ENCODE data around the gene SDR39U1.

The SDR39U1 gene

GRCh38 chr14:24441485-24441884 is 1.1 kb downstream of the SDR39U1 start:
- no peak overlapping the region for H2AFZ ChIP-seq (ENCODE audit: low read depth, low read length)
- no peaks in the 10 kb centered on the region for H3K9me3 ChIP-seq (ENCODE audit: insufficient read depth, low read length)
- H3K4me1 ChIP-seq (ENCODE audit: low read length) = peaks cover 12% of the 10 kb centered on the region
- no peaks in the 10 kb centered on the region for H4K20me1 ChIP-seq (ENCODE audit: insufficient read depth, low read length)
- peak overlapping the region; percentile 85; the same call in 1 of the 2 replicates for H3K27ac ChIP-seq (ENCODE audit: low read length)
- peak overlapping the region; percentile 98 for H3K4me2 ChIP-seq (ENCODE audit: low read length)
- peaks cover 27% of the 10 kb centered on the region for H3K79me2 ChIP-seq (ENCODE audit: low read length)
- H3K36me3 ChIP-seq (replicated peaks; ENCODE audit: low read depth, low read length) = peaks cover 41% of the 10 kb centered on the region
- H3K27me3 ChIP-seq (ENCODE audit: low read depth, low read length) = no peaks in the 10 kb centered on the region
- no peak for TF ChIP-seq EZH2phosphoT487 (IDR thresholded peaks at IDR 0.05; ENCODE audit: low read depth)
- TF ChIP-seq, protein P1, sequence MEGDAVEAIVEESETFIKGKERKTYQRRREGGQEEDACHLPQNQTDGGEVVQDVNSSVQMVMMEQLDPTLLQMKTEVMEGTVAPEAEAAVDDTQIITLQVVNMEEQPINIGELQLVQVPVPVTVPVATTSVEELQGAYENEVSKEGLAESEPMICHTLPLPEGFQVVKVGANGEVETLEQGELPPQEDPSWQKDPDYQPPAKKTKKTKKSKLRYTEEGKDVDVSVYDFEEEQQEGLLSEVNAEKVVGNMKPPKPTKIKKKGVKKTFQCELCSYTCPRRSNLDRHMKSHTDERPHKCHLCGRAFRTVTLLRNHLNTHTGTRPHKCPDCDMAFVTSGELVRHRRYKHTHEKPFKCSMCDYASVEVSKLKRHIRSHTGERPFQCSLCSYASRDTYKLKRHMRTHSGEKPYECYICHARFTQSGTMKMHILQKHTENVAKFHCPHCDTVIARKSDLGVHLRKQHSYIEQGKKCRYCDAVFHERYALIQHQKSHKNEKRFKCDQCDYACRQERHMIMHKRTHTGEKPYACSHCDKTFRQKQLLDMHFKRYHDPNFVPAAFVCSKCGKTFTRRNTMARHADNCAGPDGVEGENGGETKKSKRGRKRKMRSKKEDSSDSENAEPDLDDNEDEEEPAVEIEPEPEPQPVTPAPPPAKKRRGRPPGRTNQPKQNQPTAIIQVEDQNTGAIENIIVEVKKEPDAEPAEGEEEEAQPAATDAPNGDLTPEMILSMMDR (IDR thresholded peaks at IDR 0.05; ENCODE audit: low read depth, low read length) = no peak
- peak overlapping the region; percentile 99 for H3K9ac ChIP-seq (ENCODE audit: low read length)
- H3K4me3 ChIP-seq (ENCODE audit: low read length) = peak overlapping the region; percentile 95

- Histone ChIP-seq H3K9me3 (ENCODE audit: insufficient read depth, low read length) (no peaks in the 10 kb centered on the region), H3K79me2 (ENCODE audit: low read length) (peaks cover 27% of the 10 kb centered on the region), H3K27me3 (ENCODE audit: low read depth, low read length) (no peaks in the 10 kb centered on the region), H3K4me2 (ENCODE audit: low read length) (0 out of 2 replicates have a peak overlapping the region, but pooled peaks have one; percentile 98), H2AFZ (ENCODE audit: low read depth, low read length) (no peak overlapping the region), H3K36me3 (replicated peaks; ENCODE audit: low read depth, low read length) (peaks cover 48% of the 10 kb centered on the region), H4K20me1 (ENCODE audit: insufficient read depth, low read length) (no peaks in the 10 kb centered on the region), H3K27ac (ENCODE audit: low read length) (no peak overlapping the region), H3K4me3 (ENCODE audit: low read length) (no peak overlapping the region), H3K9ac (ENCODE audit: low read length) (no peak overlapping the region), H3K4me1 (ENCODE audit: low read length) (peaks cover 12% of the 10 kb centered on the region)
- TF ChIP-seq, protein P1 (IDR thresholded peaks at IDR 0.05; ENCODE audit: low read depth, low read length) = no peak
- no peak for TF ChIP-seq EZH2phosphoT487 (IDR thresholded peaks at IDR 0.05; ENCODE audit: low read depth)
These were observed 1.8 kb downstream of the SDR39U1 start for GRCh38 chr14:24440606-24441399.

- no peak overlapping the region for H2AFZ ChIP-seq (ENCODE audit: low read depth, low read length)
- no peak overlapping the region for H3K9ac ChIP-seq (ENCODE audit: low read length)
- no peak overlapping the region for H3K4me3 ChIP-seq (ENCODE audit: low read length)
- H3K27ac ChIP-seq (ENCODE audit: low read length) = no peak overlapping the region
- TF ChIP-seq, protein P1 (IDR thresholded peaks at IDR 0.05; ENCODE audit: low read depth, low read length) = no peak
- no peak for TF ChIP-seq EZH2phosphoT487 (IDR thresholded peaks at IDR 0.05; ENCODE audit: low read depth)
- H3K27me3 ChIP-seq (ENCODE audit: low read depth, low read length) = no peaks in the 10 kb centered on the region
- H3K4me2 ChIP-seq (ENCODE audit: low read length) = no peak overlapping the region
- peaks cover 48% of the 10 kb centered on the region for H3K36me3 ChIP-seq (replicated peaks; ENCODE audit: low read depth, low read length)
- peaks cover 12% of the 10 kb centered on the region for H3K4me1 ChIP-seq (ENCODE audit: low read length)
- no peaks in the 10 kb centered on the region for H4K20me1 ChIP-seq (ENCODE audit: insufficient read depth, low read length)
- peaks cover 27% of the 10 kb centered on the region for H3K79me2 ChIP-seq (ENCODE audit: low read length)
- no peaks in the 10 kb centered on the region for H3K9me3 ChIP-seq (ENCODE audit: insufficient read depth, low read length)
These were observed 2.6 kb downstream of the SDR39U1 start for GRCh38 chr14:24439830-24440605.

DNA sequence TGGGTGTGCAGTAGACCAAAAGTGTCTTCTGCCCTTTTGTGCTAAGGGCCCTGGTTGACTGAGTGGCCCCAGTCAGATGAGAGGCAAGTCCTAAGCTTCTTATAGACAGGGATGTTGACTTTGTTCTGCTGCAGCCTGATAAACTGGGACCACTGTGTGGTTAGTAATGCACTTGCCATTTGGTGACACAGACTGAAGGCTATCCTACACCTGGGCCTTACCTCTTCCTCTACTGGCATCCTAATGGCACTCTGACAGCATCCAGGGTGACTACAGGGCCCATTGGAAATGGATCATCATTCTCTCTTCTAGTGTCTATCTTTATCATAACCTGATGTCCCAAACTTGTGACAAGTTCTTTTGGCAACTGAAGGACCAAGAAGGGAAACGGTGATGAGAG is 3.3 kb downstream of the SDR39U1 start:
- H4K20me1 ChIP-seq (ENCODE audit: insufficient read depth, low read length) = no peaks in the 10 kb centered on the region
- H2AFZ ChIP-seq (ENCODE audit: low read depth, low read length) = no peak overlapping the region
- H3K27me3 ChIP-seq (ENCODE audit: low read depth, low read length) = no peaks in the 10 kb centered on the region
- TF ChIP-seq EZH2phosphoT487 (IDR thresholded peaks at IDR 0.05; ENCODE audit: low read depth) = no peak
- TF ChIP-seq, protein P1 (IDR thresholded peaks at IDR 0.05; ENCODE audit: low read depth, low read length) = no peak
- H3K9me3 ChIP-seq (ENCODE audit: insufficient read depth, low read length) = no peaks in the 10 kb centered on the region
- H3K36me3 ChIP-seq (replicated peaks; ENCODE audit: low read depth, low read length) = peaks cover 48% of the 10 kb centered on the region
- peaks cover 12% of the 10 kb centered on the region for H3K4me1 ChIP-seq (ENCODE audit: low read length)
- no peak overlapping the region for H3K4me2 ChIP-seq (ENCODE audit: low read length)
- H3K4me3 ChIP-seq (ENCODE audit: low read length) = no peak overlapping the region
- H3K27ac ChIP-seq (ENCODE audit: low read length) = no peak overlapping the region
- H3K9ac ChIP-seq (ENCODE audit: low read length) = no peak overlapping the region
- peaks cover 27% of the 10 kb centered on the region for H3K79me2 ChIP-seq (ENCODE audit: low read length)
